Muscle layer of duodenum (tissue), 2 donors: ENCODE measurements around the gene DPH5.
A peak's percentile ranks its signal among the peaks of the same experiment; 100 is the strongest.

Experiments
- H3K27ac ChIP-seq: one replicate; pipeline ENCODE4 v1.7.0; 2013; ENCODE audit warnings: mild to moderate bottlenecking, low read length
- H3K27me3 ChIP-seq: one replicate; pipeline ENCODE4 v1.7.0; 2013; ENCODE audit warnings: low read depth, mild to moderate bottlenecking, control low read depth, low read length
- H3K36me3 ChIP-seq, 2 donors: one replicate each; pipeline ENCODE4 v1.7.0; 2013; ENCODE audit warnings: low read length in 2 of 2, control low read depth in 1 of 2, mild to moderate bottlenecking in 1 of 2; ENCODE audit not compliant: insufficient read depth in 2 of 2, control insufficient read depth in 1 of 2
- H3K4me1 ChIP-seq, 2 donors: one replicate each; pipeline ENCODE4 v1.7.0; 2013; ENCODE audit warnings: low read length in 2 of 2, mild to moderate bottlenecking in 2 of 2, control low read depth in 1 of 2, moderate library complexity in 1 of 2; ENCODE audit not compliant: insufficient read depth in 2 of 2, control insufficient read depth in 1 of 2
- H3K4me3 ChIP-seq, 2 donors: one replicate each; pipeline ENCODE4 v1.7.0; 2013; ENCODE audit warnings: low read length in 2 of 2, low read depth in 1 of 2, mild to moderate bottlenecking in 1 of 2
- H3K9me3 ChIP-seq, 2 donors: one replicate each; pipeline ENCODE4 v1.7.0; 2013; ENCODE audit warnings: low read length in 2 of 2, control low read depth in 1 of 2, mild to moderate bottlenecking in 1 of 2; ENCODE audit not compliant: control insufficient read depth in 1 of 2
- donor health status: healthy.

The DPH5 gene

DNA sequence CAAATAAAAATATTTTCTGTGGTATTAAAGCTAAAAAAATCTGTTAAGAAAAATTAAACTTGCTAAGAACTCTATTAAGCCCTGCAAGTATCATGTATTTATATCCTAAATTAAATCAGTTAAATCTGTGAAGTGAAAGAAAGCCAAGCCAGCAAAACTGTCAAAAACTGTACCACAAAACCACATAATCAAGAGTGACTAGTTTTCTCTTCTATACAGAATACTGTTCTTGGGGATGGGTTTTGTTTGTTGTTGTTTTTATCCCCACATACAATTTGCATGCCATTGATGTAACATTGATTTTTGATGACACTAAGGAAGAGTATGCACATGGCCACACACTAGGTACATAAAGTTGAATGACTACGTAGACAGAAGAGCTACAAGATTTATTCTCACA is 20.4 kb downstream of the DPH5 start:
- Histone ChIP-seq H3K27me3 (no peaks in the 10 kb centered on the region), H3K27ac (no peak overlapping the region), H3K4me1 (no peaks in the 10 kb centered on the region), H3K4me3 (no peak overlapping the region), H3K36me3 (peaks cover 3 to 7% of the 10 kb centered on the region in 2 donors), H3K9me3 (no peaks in the 10 kb centered on the region)

DNA sequence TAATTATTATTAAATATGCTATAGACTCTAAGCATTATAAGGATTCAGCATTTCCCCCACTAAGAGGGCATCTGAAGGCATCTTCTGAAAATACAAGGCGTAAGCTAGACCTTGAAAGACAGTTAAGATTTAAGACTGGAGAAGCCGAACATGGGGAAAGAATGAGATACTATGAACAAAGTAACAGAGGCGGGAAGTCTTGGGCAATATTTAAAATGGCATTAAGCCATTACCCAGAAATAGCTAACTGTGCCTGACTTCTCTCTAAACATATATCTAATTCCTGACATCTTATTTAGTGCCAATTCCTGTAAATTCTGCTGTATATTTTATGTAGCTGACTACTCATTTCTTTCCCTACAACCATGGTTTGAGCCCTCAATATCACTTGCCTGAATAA is 20.9 kb downstream of the DPH5 start:
- Histone ChIP-seq H3K36me3 (peaks cover 3 to 7% of the 10 kb centered on the region in 2 donors), H3K9me3 (no peaks in the 10 kb centered on the region), H3K4me1 (no peaks in the 10 kb centered on the region), H3K4me3 (no peak overlapping the region), H3K27me3 (no peaks in the 10 kb centered on the region), H3K27ac (no peak overlapping the region)

GRCh38 chr1:101004061-101004460 is 21.5 kb downstream of the DPH5 start:
- Histone ChIP-seq H3K4me1 (no peaks in the 10 kb centered on the region), H3K36me3 (peaks cover 5 to 7% of the 10 kb centered on the region in 2 donors), H3K27me3 (no peaks in the 10 kb centered on the region), H3K27ac (no peak overlapping the region), H3K9me3 (no peaks in the 10 kb centered on the region), H3K4me3 (no peak overlapping the region)

DNA sequence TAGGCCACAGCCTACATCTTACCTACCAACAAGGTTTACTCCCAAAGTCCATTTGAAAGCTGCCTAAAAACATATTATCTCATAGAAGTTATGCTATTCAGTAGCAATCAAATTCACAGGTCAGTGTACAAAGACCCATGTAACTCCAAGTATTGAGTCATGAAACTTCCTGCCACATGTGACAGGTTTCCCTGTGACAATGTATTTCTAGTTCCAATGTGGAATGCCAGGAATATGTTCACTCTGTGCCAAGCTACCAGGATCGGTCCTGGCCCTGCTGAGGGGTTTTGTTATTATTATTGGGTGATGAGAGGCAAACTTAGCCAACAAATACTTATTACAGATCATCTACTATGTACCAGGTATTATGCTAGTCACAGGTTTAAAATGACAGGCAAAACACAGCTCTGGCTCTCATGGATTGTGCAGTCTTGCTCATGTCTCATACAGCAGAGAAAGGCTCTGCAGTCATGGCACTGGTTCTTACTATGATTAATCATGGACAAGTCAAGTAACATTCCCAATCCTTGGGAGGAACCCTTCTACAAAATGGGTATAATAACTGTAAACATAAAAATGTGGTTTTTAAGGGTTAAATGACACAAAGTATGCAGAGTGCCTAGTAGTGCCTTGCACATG is 22.5 kb downstream of the DPH5 start:
- H3K36me3 ChIP-seq: peaks cover 7 to 10% of the 10 kb centered on the region in 2 donors
- no peaks in the 10 kb centered on the region for H3K4me1 ChIP-seq
- H3K27ac ChIP-seq: no peak overlapping the region
- no peaks in the 10 kb centered on the region for H3K9me3 ChIP-seq
- H3K4me3 ChIP-seq: no peak overlapping the region
- no peaks in the 10 kb centered on the region for H3K27me3 ChIP-seq

DNA sequence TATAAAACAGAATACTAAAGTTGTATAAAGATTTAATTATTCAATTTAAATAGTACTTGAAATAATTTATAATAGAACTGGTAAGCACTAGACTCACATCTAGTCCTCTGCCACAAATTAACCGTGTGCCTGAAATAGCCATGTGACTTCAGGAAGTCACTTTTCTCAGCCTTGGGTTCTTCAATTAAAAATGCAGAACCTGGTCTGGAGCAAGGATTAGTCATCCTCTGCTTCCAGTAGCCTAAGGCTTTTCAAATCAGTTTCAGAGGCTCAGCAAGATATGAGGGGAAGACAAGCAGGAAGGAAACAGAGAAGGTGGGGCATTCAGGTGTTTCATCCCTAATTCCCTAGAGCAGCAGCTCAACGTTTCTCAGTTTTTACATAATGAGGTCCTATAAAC is 23.0 kb downstream of the DPH5 start:
- H3K4me1 ChIP-seq: no peaks in the 10 kb centered on the region
- peaks cover 7 to 10% of the 10 kb centered on the region in 2 donors for H3K36me3 ChIP-seq
- H3K27ac ChIP-seq: no peak overlapping the region
- H3K27me3 ChIP-seq: no peaks in the 10 kb centered on the region
- H3K4me3 ChIP-seq: no peak overlapping the region
- no peaks in the 10 kb centered on the region for H3K9me3 ChIP-seq

DNA sequence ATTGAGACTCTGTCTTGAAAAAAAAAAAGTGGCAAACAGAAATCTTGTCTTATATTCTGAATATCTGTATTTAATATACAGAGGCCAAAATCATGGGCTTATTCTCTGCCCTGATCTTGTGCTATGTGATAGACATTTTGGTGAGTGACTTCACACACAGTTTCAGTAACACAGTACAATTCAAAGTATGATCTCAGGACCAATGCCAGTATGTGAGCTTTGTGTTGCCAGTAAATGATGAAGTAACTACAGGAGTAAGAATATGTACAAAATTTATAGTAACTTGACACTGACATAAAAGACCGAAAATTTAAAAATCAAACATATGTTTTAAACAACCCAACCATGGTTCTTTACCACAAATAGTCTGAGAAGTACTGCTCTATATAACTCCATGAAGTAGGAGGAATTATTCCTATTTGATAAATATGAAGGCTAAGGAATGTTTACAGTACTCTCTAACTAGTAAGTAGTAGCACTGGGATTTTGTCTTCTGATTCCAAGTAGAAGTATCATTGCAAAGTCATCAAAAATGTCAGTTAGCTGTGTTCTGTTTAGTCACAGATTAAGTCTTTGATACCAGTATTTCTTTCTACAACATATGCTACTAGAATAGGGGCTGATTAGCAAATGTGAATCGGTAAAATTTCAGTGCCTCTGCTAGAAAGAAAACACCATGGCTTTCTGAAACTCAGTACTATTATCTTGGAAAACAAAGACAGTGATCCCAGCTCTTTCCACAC is 25.3 kb downstream of the DPH5 start:
- no peaks in the 10 kb centered on the region for H3K9me3 ChIP-seq
- H3K27me3 ChIP-seq: no peaks in the 10 kb centered on the region
- no peak overlapping the region for H3K4me3 ChIP-seq
- H3K27ac ChIP-seq: no peak overlapping the region
- H3K36me3 ChIP-seq: peaks cover 7 to 10% of the 10 kb centered on the region in 2 donors
- no peaks in the 10 kb centered on the region for H3K4me1 ChIP-seq

DNA sequence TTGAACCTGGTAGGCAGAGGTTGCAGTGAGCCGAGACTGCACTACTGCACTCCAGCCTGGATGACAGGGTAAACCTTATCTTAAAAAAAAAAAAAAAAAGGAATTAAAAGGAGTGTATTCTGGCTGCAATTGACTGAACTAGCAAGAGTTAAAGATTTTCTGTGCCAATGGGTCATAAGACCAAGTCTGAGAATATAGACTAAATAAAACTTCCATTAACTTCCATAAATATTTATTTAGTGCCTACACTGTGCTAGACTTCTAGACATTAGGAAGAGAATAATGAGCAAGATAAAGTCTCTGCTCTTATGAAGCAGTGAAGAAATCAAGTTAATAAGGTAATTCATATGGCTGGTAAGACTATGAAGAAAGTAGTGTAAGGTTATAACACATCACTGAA is 27.2 kb downstream of the DPH5 start:
- H3K27me3 ChIP-seq: no peaks in the 10 kb centered on the region
- H3K4me1 ChIP-seq: no peaks in the 10 kb centered on the region
- peaks cover 7% of the 10 kb centered on the region in 2 donors for H3K36me3 ChIP-seq
- H3K4me3 ChIP-seq: no peak overlapping the region
- H3K27ac ChIP-seq: no peak overlapping the region
- no peaks in the 10 kb centered on the region for H3K9me3 ChIP-seq

GRCh38 chr1:100995198-100995988 is 30.2 kb downstream of the DPH5 start:
- Histone ChIP-seq H3K27me3 (no peaks in the 10 kb centered on the region), H3K4me1 (no peaks in the 10 kb centered on the region), H3K36me3 (peaks cover 0 to 7% of the 10 kb centered on the region in 2 donors), H3K9me3 (no peaks in the 10 kb centered on the region), H3K27ac (no peak overlapping the region), H3K4me3 (no peak overlapping the region)

DNA sequence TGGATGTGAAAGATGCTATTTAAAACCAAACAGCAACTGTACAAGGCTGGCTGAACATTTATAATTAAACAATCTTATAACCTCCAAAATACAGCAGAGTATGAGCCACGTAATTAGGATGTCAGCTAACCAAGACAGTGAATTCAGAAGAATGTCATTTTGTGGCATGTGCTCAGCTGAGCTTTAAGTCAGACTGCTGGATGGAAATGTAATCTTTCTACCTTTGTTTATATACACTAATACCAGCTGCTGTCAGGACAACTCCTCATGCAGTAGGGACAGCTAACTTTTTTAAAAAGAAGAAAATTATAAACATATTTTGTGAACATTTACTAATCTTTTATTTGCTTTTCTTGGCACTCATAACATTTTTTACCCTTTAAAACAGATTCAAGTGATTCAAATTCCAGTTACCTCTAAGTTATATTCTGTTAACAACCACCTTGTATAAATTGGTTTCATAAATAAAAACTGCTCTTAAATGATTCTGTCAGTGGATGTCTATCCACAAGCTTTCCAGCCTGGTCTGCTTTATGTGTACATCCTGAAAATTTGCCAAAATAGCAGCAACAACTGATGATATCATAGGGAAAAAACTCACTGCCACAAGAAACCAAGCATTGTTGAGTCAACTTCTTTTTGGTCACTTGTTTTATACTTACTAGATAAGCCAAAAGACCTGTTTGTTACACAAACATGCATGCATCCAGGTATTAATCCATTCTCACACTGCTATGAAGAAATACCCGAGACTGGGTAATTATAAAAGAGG is 36.1 kb downstream of the DPH5 start:
- Histone ChIP-seq H3K27me3 (no peaks in the 10 kb centered on the region), H3K4me3 (no peak overlapping the region), H3K4me1 (no peaks in the 10 kb centered on the region), H3K9me3 (no peaks in the 10 kb centered on the region), H3K27ac (peak overlapping the region; percentile 13), H3K36me3 (no peaks in the 10 kb centered on the region)

DNA sequence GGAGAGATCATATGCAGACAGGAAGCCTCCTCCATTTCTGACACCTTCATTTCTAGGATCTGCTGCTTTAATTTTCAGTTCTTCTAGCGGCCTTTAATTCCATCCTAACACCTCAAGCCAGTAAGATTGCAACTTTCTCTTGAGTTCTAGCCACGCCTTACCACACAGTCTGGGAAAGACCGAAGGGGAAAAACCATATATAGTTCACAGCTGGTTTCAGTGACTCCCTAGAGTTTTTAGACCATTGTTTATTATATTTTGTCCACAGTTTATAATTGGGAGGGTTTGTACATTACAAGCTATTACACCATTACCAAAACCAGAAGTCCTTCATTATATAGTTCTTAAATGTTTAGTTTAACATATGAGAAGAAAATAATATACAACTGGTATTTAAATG is 37.5 kb downstream of the DPH5 start:
- Histone ChIP-seq H3K4me1 (no peaks in the 10 kb centered on the region), H3K27me3 (no peaks in the 10 kb centered on the region), H3K9me3 (no peaks in the 10 kb centered on the region), H3K27ac (no peak overlapping the region), H3K36me3 (no peaks in the 10 kb centered on the region), H3K4me3 (no peak overlapping the region)

GRCh38 chr1:100982793-100983192 is 42.8 kb downstream of the DPH5 start:
- Histone ChIP-seq H3K4me3 (no peak overlapping the region), H3K27ac (no peak overlapping the region), H3K36me3 (peaks cover 4 to 7% of the 10 kb centered on the region in 2 donors), H3K27me3 (no peaks in the 10 kb centered on the region), H3K9me3 (no peaks in the 10 kb centered on the region), H3K4me1 (peaks cover 0 to 5% of the 10 kb centered on the region in 2 donors)
